ENCODE results near the gene PUSL1.

The PUSL1 gene

DNA sequence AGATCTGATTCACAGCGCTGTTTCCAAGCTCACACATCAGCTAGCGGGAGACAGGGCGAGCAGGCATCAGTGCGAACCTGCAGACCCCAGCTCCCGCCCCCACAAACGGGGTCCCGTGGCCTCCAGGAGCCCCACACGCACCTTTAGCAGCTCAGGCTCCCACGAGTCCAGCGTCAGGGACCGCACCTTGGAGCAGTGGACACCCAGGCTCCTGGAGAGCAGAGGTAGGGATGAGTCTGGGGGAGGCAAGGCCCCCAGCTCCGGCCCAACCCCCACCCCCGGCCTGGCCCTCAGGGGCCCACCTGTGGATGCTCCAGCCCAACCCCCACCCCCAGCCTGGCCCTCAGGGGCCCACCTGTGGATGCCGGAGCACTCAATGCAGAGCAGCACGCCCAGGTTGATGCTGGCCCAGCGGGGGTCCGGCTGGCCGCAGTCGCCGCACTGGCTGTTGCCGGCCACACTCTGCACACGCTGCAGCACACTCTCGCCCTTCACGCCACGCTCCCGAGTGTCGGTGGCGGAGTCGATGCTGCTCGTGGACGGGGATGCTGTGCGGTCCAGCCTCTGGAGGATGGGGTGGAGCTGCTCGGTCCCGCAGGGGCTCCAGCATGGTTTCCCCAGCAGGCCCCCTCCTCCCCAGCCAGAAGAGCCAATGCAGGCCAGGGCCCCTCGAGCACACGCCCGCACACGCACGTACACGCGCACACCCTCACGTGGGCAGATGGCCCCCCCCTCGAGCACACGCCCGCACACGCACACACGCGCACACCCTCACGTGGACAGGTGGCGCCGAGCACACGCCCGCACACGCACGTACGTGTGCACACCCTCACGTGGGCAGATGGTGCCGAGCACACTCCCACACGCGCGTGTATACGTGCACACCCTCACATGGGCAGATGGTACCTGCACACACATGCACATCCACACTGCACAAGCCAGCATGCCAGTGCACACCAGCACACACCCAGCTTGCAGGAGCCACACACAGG is 12.0 kb upstream of the PUSL1 start:
- DNase-seq: no peak

DNA sequence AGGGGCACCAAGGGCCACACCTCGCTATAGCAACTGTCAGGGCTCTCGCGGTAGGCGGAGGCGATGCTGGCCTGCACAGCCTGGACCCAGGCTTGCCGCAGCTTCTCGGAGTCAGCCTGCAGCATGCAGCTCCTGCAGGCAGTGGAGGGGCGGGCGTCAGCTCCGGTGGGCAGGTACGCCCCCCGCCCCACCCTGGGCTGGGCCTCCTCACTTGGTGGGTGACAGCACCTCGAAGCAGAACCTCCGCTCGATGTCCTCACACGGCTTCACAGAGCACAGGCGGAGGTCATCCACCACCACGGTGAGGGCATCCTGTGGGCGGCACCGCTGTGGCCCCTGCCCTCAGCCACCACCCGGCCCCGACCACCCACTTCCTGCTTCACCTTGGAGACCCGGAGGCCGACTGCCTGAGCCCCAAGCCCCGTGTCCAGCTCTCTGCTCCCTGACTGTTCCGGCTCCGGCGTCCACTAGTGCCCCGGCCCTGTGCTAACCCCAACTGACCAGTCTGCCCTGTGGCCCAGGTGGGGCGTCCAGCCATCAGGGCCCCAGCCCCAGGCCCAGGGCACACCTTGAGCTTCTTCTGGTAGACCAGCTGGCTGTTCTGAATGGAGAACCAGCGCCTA is 10.5 kb upstream of the PUSL1 start:
- no peak for DNase-seq

GRCh38 chr1:1298861-1299685 is 9.3 kb upstream of the PUSL1 start:
- no peak for DNase-seq

GRCh38 chr1:1299686-1300351 is 8.6 kb upstream of the PUSL1 start:
- no peak for DNase-seq

- no peak for DNase-seq
These were observed 8.1 kb upstream of the PUSL1 start for GRCh38 chr1:1300352-1300739.

DNA sequence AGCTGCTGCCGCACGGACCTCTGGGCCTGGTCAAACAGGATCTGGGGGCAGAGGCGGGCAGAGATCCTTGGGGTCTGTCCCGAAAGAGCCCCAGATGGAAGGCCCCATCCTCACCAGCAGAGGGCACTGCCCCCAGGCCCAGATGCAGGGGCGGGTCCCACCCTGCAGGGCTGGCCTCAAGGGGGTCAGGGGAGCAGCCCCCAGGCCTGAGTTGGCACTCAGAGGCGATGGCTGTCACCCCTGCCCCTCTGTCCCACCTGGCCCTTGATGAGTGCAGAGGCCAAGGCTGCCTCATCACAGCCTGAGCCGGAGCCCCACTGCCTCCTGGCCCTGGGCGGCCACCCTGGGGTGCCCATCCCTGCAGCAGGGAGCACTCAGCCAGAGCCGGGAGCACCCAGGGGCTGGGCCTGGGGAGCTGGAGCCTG is 6.4 kb upstream of the PUSL1 start:
- DNase-seq: no peak

DNA sequence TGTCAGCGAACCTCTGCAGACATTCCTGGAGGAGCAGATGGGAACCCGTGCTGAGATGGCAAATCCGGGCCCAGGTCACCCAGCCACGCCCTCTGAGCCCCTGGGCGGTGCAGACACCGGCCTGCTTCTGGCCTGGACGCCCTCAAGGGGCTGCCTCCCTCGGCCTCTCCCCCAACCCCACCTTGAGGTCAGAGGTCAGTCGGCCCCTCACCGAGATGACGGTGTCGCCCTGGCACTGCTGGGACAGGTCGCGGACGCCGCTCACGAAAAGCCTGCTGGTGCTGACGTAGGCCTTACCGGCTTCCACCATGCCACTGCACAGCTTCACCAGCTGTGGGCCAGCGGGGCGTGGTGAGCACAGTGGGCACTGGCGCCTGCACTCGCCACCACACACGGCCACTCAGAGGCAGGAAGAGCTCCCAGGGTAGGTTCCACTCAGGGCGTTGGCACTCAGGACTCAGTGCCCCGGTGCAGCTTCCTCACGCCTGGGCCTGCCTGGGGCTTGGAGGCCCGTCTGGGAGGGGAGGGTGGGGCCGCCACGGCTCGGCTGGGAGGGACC is 5.4 kb upstream of the PUSL1 start:
- DNase-seq: no peak

- DNase-seq: no peak
These were observed 4.7 kb upstream of the PUSL1 start for GRCh38 chr1:1303736-1304135.

DNA sequence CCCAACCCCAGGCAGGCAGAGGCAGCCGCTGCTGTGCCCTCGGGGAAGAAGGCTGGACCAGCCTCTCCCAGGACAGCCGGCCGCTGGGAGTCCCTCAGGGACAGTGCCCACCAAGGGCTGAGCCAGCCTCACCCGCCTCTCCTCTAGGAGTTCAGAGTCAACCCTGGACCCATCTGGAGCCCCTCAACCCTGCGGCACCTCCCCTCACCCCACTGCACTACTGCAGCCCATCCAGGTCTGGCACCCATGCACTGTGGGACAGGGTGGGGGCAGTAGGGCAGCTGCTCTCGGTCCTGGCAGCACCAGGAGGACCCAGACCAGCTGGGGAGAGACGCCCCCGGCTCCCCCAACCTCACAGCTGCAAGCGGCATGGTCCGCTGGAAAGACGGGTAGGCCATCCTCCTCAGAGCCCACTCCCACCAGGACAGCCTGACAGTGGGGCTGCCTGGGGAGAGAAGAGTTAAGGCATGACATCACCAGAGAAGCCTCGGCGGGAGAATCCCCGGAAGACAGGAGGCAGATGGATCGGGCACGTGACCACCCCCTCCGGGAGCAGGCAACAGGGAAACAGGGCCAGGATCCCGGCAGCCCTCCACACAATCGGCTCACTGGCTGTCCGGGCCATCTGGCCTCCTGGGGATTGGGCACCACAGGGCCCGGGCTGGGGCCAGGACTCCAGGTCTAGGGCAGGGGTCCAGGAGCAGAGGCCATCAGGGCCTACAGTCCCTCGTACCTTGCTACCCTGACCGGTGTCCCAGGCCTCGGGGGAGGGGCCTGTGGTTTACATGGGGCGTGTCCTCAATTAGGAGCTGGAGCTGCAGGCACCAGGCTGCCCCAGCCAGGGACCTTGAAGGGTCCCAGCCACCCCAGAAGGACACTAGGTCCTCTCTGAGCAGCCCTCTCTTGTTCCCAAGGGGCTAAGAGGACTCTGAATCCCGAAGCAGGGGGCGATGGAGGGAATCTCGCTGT is 3.8 kb upstream of the PUSL1 start:
- no peak for DNase-seq

DNA sequence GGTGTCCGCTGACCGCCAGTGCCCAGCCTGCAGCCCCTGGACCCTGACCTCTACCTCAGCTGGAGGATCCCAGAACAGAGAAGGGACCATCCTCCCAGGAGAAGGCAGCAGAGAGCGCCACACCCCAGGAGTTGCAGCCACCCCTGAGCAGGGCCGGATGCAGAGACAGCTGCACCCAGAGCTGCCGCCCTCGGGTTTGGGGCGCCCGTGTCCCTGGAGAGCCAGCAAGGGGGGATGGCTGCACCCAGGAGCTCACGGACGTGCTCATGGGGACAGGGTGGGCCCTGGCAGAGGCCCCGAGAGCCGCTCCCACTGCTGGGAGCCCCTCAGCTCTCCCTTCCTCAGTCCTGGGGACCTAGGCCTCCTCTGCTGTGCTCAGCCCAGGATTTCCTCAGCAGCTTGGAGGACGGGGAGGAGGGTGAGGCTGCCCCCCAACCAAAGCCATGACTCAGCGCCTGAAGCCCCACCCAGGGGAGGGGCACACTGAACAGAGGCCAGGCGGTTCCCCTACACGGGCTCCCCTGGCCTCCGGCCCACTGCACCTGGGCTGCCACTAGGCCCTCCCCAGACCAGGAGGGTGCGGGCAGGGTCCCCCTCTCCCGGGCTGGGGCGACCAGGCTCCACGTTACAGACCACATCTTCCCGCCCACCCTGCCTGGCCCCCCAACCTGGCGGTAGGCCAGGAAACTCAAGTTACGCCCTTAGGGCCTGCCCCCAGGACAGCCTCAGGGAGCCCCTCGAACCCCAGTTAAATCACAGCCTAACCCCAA is 2.9 kb upstream of the PUSL1 start:
- no peak for DNase-seq

- no peak for DNase-seq
These were observed 2.2 kb upstream of the PUSL1 start for GRCh38 chr1:1306070-1306660.

DNA sequence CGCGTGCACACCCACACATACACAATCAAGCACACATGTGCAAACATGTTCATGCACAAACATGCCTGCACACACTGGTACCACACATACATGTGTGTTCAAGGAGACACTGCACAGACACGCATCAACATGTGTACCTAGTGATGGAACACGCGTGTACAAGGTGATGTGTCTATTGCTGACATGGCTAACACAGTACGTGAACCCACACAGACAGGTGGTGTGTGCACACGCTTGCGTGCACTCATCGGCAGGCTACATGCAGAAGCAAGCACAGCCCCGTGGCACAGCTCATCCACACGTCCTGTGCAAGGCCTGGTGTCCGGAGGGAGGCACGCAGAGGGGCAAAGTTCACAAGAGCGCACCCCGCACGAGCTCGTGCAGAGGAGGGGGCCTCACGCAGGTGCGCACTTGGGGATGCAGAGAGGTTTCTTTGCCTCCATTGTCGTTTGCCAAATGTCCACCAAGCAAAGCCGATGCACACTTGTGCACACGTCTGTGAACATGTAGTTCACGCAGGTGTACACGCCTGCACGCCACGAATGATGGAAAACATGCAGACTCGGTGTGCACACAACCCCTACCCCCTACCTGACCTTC is 1.6 kb upstream of the PUSL1 start:
- DNase-seq: no peak

DNA sequence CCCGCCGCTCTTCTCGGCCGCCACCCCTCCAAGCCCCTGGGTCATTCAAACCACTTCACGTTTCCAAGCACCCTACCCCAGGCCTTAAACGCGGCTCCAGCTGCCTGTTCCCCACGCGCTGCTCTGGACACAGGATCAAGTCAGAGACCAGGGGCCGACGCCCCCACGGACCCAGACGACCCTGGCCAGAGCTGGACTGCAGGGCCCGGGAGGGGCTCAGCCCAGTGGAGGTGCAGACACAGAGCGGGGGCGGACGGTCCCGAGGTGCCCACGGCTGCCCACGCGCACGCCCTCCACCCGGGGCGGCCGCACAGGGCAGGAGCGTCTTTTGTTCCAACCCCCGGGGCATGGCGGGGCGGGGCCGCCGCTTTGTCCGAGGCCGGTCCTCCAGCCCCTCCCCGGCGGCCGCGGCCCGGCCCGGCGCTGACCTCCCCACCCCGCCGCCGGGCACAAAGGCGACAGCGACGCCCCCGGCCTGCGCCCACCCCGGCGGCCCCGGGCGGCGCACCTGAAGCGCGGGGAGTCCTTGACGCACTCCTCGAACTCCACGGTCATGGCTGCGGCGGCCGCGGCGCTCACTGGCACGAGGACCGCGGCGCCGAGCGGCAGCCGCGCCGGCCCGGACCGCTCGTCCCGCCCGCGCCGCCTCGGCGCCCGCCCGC is 1.0 kb upstream of the PUSL1 start:
- DNase-seq: no peak

DNA sequence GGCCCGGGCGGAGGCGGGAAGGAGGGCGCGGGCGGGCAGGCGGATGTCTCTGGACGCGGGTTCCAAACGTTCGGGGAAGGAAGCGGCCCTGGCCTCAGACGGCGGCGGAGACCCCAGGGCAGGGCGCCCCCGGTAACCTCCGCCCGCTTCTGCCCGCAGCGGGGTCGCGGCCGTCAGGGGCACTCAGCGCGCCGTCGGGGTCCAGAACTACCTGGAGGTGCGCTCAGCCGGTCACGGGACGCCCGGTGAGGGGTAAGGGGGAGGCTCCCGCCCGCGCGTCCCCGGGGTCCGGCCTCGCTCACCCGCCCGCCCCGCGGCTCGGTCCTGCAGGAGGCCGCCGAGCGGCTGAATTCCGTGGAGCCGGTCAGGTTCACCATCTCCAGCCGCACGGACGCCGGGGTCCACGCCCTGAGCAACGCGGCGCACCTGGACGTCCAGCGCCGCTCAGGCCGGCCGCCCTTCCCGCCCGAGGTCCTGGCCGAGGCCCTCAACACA is 406 bp downstream of the PUSL1 start:
- DNase-seq: no peak

- DNase-seq: no peak
These were observed 1.1 kb downstream of the PUSL1 start for GRCh38 chr1:1309251-1310108.

GRCh38 chr1:1310109-1310385 is 1.6 kb downstream of the PUSL1 start:
- no peak for DNase-seq

DNA sequence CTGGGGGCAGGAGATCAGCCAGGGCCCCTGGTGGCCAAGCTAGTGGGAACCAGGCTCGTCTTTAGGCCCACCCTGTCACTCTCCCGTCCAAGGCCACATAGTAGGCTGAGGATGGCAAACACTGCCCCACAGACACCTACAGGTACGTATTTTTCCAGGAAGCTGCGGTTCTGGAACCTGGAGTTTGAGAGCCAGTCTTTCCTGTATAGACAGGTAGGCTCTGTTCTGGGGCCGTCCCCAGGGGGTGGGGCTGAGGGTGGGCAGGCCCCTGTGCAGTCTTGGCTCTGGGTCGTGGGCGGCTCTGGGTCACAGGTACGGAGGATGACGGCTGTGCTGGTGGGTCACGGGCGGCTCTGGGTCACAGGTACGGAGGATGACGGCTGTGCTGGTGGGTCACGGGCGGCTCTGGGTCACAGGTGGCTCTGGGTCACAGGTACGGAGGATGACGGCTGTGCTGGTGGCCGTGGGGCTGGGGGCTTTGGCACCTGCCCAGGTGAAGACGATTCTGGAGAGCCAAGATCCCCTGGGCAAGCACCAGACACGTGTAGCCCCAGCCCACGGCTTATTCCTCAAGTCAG is 2.2 kb downstream of the PUSL1 start:
- DNase-seq: no peak

All from NCI-H774 (cell line).